H1 (cell line): ENCODE data around the gene SPATA16. TPM values are rescaled to one million over a fixed set of nuclear protein-coding genes. Genes with fewer than 3 reads are reported as not detected.

Source experiments
- CTCF ChIA-PET: fragments of 300-600 bp; sonication (Branson Sonifier 250); formaldehyde crosslinking; loops from one replicate; lab custom pipeline; 2021; ENCODE audit not compliant: partially characterized antibody; lab: Charles Lee
- POLR2A ChIA-PET: fragments of 300-600 bp; sonication (Branson Sonifier 250); formaldehyde crosslinking; loops from one replicate; lab custom pipeline; 2021; ENCODE audit warnings: inconsistent platforms; ENCODE audit not compliant: partially characterized antibody; lab: Charles Lee
- DNase-seq, 2 experiments: peaks; one replicate each; pipeline versions ENCODE4 v3.0.0 to v3.0.0-alpha.2; 2010 to 2022; ENCODE audit warnings: low spot score in 2 of 2, low read depth in 1 of 2, mixed read lengths in 1 of 2
- FAIRE-seq: peaks from 2 replicates; lab custom pipeline; 2011; peaks lifted over from hg19 to GRCh38; lab: Jason Lieb, UNC
- H2AFZ ChIP-seq: 2 replicates; pipeline ENCODE4 v1.8.1; 2012; ENCODE audit warnings: low read length, inconsistent platforms
- H2AK5ac ChIP-seq: 2 replicates; pipeline ENCODE4 v1.6.1; 2013; ENCODE audit warnings: low read depth, low read length
- H2BK120ac ChIP-seq: replicated peaks from 2 replicates; pipeline ENCODE3; 2013; ENCODE audit warnings: low read depth, low read length, inconsistent platforms
- H2BK12ac ChIP-seq: 2 replicates; pipeline ENCODE4 v1.6.1; 2013; ENCODE audit warnings: low read depth, low read length
- H2BK15ac ChIP-seq: 2 replicates; pipeline ENCODE4 v1.6.1; 2013; ENCODE audit warnings: low read length
- H2BK20ac ChIP-seq: 2 replicates; pipeline ENCODE4 v1.6.1; 2013; ENCODE audit warnings: low read length
- H2BK5ac ChIP-seq: 2 replicates; pipeline ENCODE4 v1.6.1; 2013; ENCODE audit warnings: low read depth, low read length
- H3K14ac ChIP-seq: 2 replicates; pipeline ENCODE4 v1.6.1; 2013; ENCODE audit warnings: inconsistent platforms; ENCODE audit not compliant: insufficient read length
- H3K18ac ChIP-seq: 2 replicates; pipeline ENCODE4 v1.6.1; 2013; ENCODE audit warnings: low read length; ENCODE audit errors: extremely low read depth
- H3K23ac ChIP-seq: 2 replicates; pipeline ENCODE4 v1.6.1; 2013; ENCODE audit warnings: inconsistent platforms; ENCODE audit not compliant: insufficient read length
- H3K23me2 ChIP-seq: 2 replicates; pipeline ENCODE4 v1.6.1; 2013; ENCODE audit warnings: low read depth, low read length
- H3K27ac ChIP-seq: 2 replicates; pipeline ENCODE4 v1.6.1; 2011; ENCODE audit warnings: low read depth, low read length, inconsistent platforms
- H3K27me3 ChIP-seq, 4 experiments: replicated peaks in 1 of 4; 1 replicate in 1 of 4; 2 replicates in 3 of 4; pipeline versions ENCODE4 v1.6.1 to v1.8.1; 2011 to 2013; ENCODE audit warnings: low read length in 3 of 4, mild to moderate bottlenecking in 3 of 4, inconsistent platforms in 2 of 4, mixed read lengths in 2 of 4, moderate library complexity in 1 of 4; ENCODE audit not compliant: control insufficient read depth in 3 of 4, insufficient read depth in 3 of 4; ENCODE audit errors: extremely low read depth in 1 of 4
- H3K36me3 ChIP-seq, 4 experiments: 2 replicates each; pipeline versions ENCODE4 v1.6.1 to v1.8.1; 2011 to 2013; ENCODE audit warnings: mild to moderate bottlenecking in 4 of 4, low read length in 3 of 4, moderate library complexity in 2 of 4, control low read depth in 1 of 4, inconsistent platforms in 1 of 4; ENCODE audit not compliant: insufficient read depth in 4 of 4, control insufficient read depth in 2 of 4
- H3K4ac ChIP-seq: replicated peaks from 2 replicates; pipeline ENCODE3; 2013; ENCODE audit warnings: low read length, low read depth, mixed read lengths, inconsistent platforms; ENCODE audit not compliant: insufficient read length
- H3K4me1 ChIP-seq, 4 experiments: replicated peaks in 1 of 4; 1 replicate in 1 of 4; 2 replicates in 3 of 4; pipeline versions ENCODE4 v1.6.1 to v1.8.1; 2011 to 2013; ENCODE audit warnings: low read length in 3 of 4, inconsistent platforms in 2 of 4, mixed read lengths in 1 of 4; ENCODE audit not compliant: insufficient read depth in 4 of 4, control insufficient read depth in 3 of 4
- H3K4me2 ChIP-seq, 2 experiments: 2 replicates each; pipeline versions ENCODE4 v1.6.1 to v1.8.1; 2011 to 2013; ENCODE audit warnings: low read depth in 2 of 2, low read length in 2 of 2, control low read depth in 1 of 2, inconsistent platforms in 1 of 2, mild to moderate bottlenecking in 1 of 2; ENCODE audit not compliant: insufficient read depth in 1 of 2
- H3K4me3 ChIP-seq, 4 experiments: fragments of 200-600, 300-600 bp in 1 of 4; sonication (generic), shearing (Covaris generic), sonication (Bioruptor Twin) in 1 of 4; 2 replicates each; pipeline versions ENCODE4 v1.5.1 to v1.8.1; 2011 to 2016; ENCODE audit warnings: low read length in 4 of 4, low read depth in 3 of 4, control low read depth in 2 of 4, inconsistent platforms in 2 of 4, mild to moderate bottlenecking in 2 of 4, mixed read lengths in 1 of 4, moderate library complexity in 1 of 4; ENCODE audit not compliant: insufficient read depth in 2 of 4; ENCODE audit errors: extremely low read depth in 1 of 4
- H3K56ac ChIP-seq: replicated peaks from 2 replicates; pipeline ENCODE3; 2013; ENCODE audit warnings: low read depth, mild to moderate bottlenecking, mixed read lengths, low read length, inconsistent platforms; ENCODE audit not compliant: insufficient read length
- H3K79me1 ChIP-seq: 2 replicates; pipeline ENCODE4 v1.6.1; 2013; ENCODE audit warnings: low read depth, low read length, control low read depth
- H3K79me2 ChIP-seq, 2 experiments: 2 replicates each; pipeline versions ENCODE4 v1.6.1 to v1.8.1; 2012 to 2013; ENCODE audit warnings: low read length in 2 of 2, mild to moderate bottlenecking in 2 of 2, inconsistent platforms in 1 of 2; ENCODE audit not compliant: insufficient read depth in 2 of 2, control insufficient read depth in 1 of 2
- H3K9ac ChIP-seq, 4 experiments: replicated peaks in 1 of 4; 1 replicate in 1 of 4; 2 replicates in 3 of 4; pipeline versions ENCODE4 v1.6.1 to v1.8.1; 2011 to 2013; ENCODE audit warnings: low read depth in 3 of 4, low read length in 3 of 4, control low read depth in 2 of 4, mild to moderate bottlenecking in 2 of 4, moderate library complexity in 2 of 4, inconsistent platforms in 1 of 4; ENCODE audit errors: extremely low read depth in 1 of 4
- H3K9me3 ChIP-seq, 2 experiments: 2 replicates each; pipeline versions ENCODE4 v1.6.1 to v1.8.1; 2012 to 2013; ENCODE audit warnings: mild to moderate bottlenecking in 2 of 2, moderate library complexity in 2 of 2, control low read depth in 1 of 2, inconsistent platforms in 1 of 2, low read depth in 1 of 2, low read length in 1 of 2, mixed read lengths in 1 of 2; ENCODE audit not compliant: insufficient read depth in 2 of 2
- H4K20me1 ChIP-seq, 2 experiments: replicated peaks in 1 of 2; 2 replicates each; pipeline versions ENCODE3 to v1.8.1; 2011 to 2013; ENCODE audit warnings: inconsistent platforms in 2 of 2, low read length in 2 of 2, mild to moderate bottlenecking in 1 of 2; ENCODE audit not compliant: insufficient read depth in 2 of 2, control insufficient read depth in 1 of 2
- H4K5ac ChIP-seq: 2 replicates; pipeline ENCODE4 v1.6.1; 2013; ENCODE audit warnings: low read length, low read depth, mixed read lengths, inconsistent platforms; ENCODE audit not compliant: insufficient read length
- H4K8ac ChIP-seq: 2 replicates; pipeline ENCODE4 v1.8.0; 2013; ENCODE audit warnings: mild to moderate bottlenecking, moderate library complexity, low read length, inconsistent platforms; ENCODE audit not compliant: insufficient read depth; ENCODE audit errors: extremely low read depth
- H4K91ac ChIP-seq: replicated peaks from 2 replicates; pipeline ENCODE3; 2013; ENCODE audit warnings: low read length, mixed read lengths, inconsistent platforms; ENCODE audit not compliant: insufficient read length
- CBX8 ChIP-seq: fragments of 300-800, 300-1000 bp; sonication (generic); IDR thresholded peaks from 2 replicates; pipeline ENCODE4 v1.7.1; 2016; ENCODE audit warnings: low read depth, low read length, borderline replicate concordance
- TAF7 ChIP-seq: optimal IDR thresholded peaks from 2 replicates; pipeline ENCODE3; 2011; ENCODE audit warnings: low read depth, mild to moderate bottlenecking, inconsistent platforms, low read length, moderate library complexity, borderline replicate concordance
- WGBS, 2 experiments: shearing (Covaris generic) in 1 of 2; methylation state at CpG; one replicate each; pipeline versions ENCODE4 v1.1.6 to v1.1.7; 2013 to 2015; ENCODE audit warnings: low lambda C conversion rate in 2 of 2, mixed read lengths in 2 of 2, inconsistent platforms in 1 of 2, low coverage in 1 of 2, missing lambda C conversion rate in 1 of 2; ENCODE audit not compliant: insufficient replicate concordance in 2 of 2, insufficient coverage in 1 of 2, insufficient read length in 1 of 2; ENCODE audit errors: extremely low coverage in 1 of 2, missing lambda C conversion rate in 1 of 2; 5-methylcytosine and 5-hydroxymethylcytosine counted together
- polyA plus RNA-seq, 7 experiments: library from polyadenylated mRNA; depleted of rRNA in 3 of 7; stranded (reverse) in 5 of 7; unstranded in 2 of 7; fragments of >200 nt in 5 of 7; fragments of 200-250 nt in 2 of 7; gene quantifications; 1 replicate in 5 of 7; 2 replicates in 1 of 7; 4 replicates in 1 of 7; pipeline versions ENCODE4 v1.2.1 to v1.2.3, GENCODE V29; 2011 to 2013; ENCODE audit warnings: missing spikeins in 2 of 7, mixed read lengths in 2 of 7
- total RNA-seq: library from RNA; stranded (reverse); fragmentation: NEBNext Ultra II Directional; extraction: Animal tissue kit (Norgen Biotek cat#: 25700); gene quantifications from 2 replicates; pipeline ENCODE4 v1.2.1, GENCODE V29; 2021

SPATA16 gene
- total and polyA plus RNA-seq, 2 of the 8 experiments (the other 6 are each of a cell fraction or from before 2014, with no cell fraction given), result 0.05 to 2.7 TPM

DNA sequence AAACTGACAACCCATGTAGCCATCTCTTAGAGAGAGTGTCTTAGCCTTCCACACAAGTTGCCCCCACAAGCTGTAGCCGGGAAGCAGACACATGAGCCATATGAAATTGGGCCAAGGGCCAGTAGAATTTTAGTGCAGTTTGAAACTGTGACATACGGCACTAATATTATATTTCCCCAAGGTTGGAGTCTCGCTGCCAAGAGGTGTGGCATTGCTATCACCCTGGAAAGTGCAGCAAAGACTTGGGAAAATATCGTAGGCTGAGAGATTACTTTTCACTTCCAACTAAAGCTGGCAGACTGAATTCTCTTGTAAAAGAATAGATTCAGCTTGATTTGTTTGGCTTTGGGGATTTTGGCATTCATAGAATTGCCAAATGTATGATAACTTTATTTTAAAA, 301.4 kb downstream of the SPATA16 start:
- Histone ChIP-seq H2BK12ac (no peak overlapping the region), H3K36me3 (no peaks in the 10 kb centered on the region), H4K91ac (no peak overlapping the region), H3K9ac (peak overlapping the region in 1 of 4 experiments; percentile 8; a peak in 1 of 7 replicates), H3K9me3 (no peaks in the 10 kb centered on the region), H3K23me2 (peaks cover 1% of the 10 kb centered on the region; the same call in 1 of the 2 replicates), H2BK120ac (no peak overlapping the region), H4K20me1 (no peaks in the 10 kb centered on the region), H3K27ac (no peak overlapping the region), H3K4me1 (peaks cover 0 to 4% (median 1%) of the 10 kb centered on the region in 4 experiments; a peak in 2 of 7 replicates), H4K8ac (no peak overlapping the region), H3K79me2 (no peaks in the 10 kb centered on the region), H2AFZ (no peak overlapping the region), H3K4me3 (no peak overlapping the region), H3K18ac (no peak overlapping the region), H2BK20ac (no peak overlapping the region), H3K27me3 (no peaks in the 10 kb centered on the region), H3K14ac (no peak overlapping the region), H3K23ac (no peak overlapping the region), H2BK5ac (no peak overlapping the region), H3K79me1 (no peaks in the 10 kb centered on the region), H2AK5ac (no peak overlapping the region), H3K56ac (no peak overlapping the region), H4K5ac (no peak overlapping the region), H3K4ac (no peak overlapping the region), H3K4me2 (no peak overlapping the region), H2BK15ac (no peak overlapping the region)
- no peak for TF ChIP-seq TAF7
- no peak for TF ChIP-seq CBX8
- 96% methylated on average over 4 of the region's 4 CpGs; no CpG with 5 or more reads in 1 of the 2 experiments for WGBS, 2 experiments
- DNase-seq (no peak), FAIRE-seq (no peak)
- ChIA-PET CTCF (no interaction called here), POLR2A (no interaction called here)
